ENCODE measurements around the gene SDHAF3. TPM values are rescaled to one million over a fixed set of nuclear protein-coding genes. Genes with fewer than 3 reads are reported as not detected.

The SDHAF3 gene
- total and polyA plus RNA-seq, 10 of the 15 experiments (the other 5 are each of a cell fraction or from before 2014, with no cell fraction given): 24.3 to 124 (median 63.5) TPM

- ATAC-seq (no peak), DNase-seq (ENCODE audit: low read depth, low spot score) (no peak), FAIRE-seq (no peak)
- Histone ChIP-seq H3K36me3 (ENCODE audit: control insufficient read depth in 2 of 2, insufficient read depth in 2 of 2, low read length in 1 of 2) (no peaks in the 10 kb centered on the region), H3K27me3 (replicated peaks in 1 of 2; ENCODE audit: control insufficient read depth in 2 of 2, insufficient read depth in 2 of 2, low read length in 1 of 2) (no peaks in the 10 kb centered on the region), H3K4me2 (ENCODE audit: control insufficient read depth, insufficient read depth) (no peak overlapping the region), H2AFZ (ENCODE audit: control insufficient read depth, low read depth, low read length) (no peak overlapping the region), H3K4me3 (no peak overlapping the region), H3K9ac (ENCODE audit: control insufficient read depth, insufficient read depth, low read length) (no peak overlapping the region), H3K79me2 (ENCODE audit: control insufficient read depth, insufficient read depth, low read length) (peaks cover 2% of the 10 kb centered on the region), H3K9me3 (replicated peaks; ENCODE audit: control insufficient read depth, insufficient read depth, low read length) (no peaks in the 10 kb centered on the region; the same call in 2 of the 3 replicates), H3K4me1 (ENCODE audit: control insufficient read depth, insufficient read depth, low read length) (no peaks in the 10 kb centered on the region), H4K20me1 (ENCODE audit: control insufficient read depth, insufficient read depth) (no peaks in the 10 kb centered on the region), H3K27ac (ENCODE audit: control insufficient read depth, insufficient read depth) (no peak overlapping the region)
- SMC1A ChIA-PET (ENCODE audit: uncharacterized antibody, unreplicated experiment): no interaction called here
- no TSS peak for BruUV-seq (replicated peaks)
- TF ChIP-seq GATAD2B (conservative IDR thresholded peaks at IDR 0.05; ENCODE audit: low read depth): no peak
- TF ChIP-seq CREM (IDR thresholded peaks at IDR 0.05; ENCODE audit: low read depth): no peak
- no peak for TF ChIP-seq ATF2 (IDR thresholded peaks at IDR 0.05; ENCODE audit: low read length)
- no peak for TF ChIP-seq BCLAF1 (IDR thresholded peaks at IDR 0.05)
- no peak for TF ChIP-seq SPI1 (IDR thresholded peaks at IDR 0.05; ENCODE audit: borderline replicate concordance, insufficient read depth, low read depth, low read length)
- TF ChIP-seq FOXM1 (IDR thresholded peaks at IDR 0.05; ENCODE audit: low read depth, low read length): no peak
- TF ChIP-seq RAD51 (IDR thresholded peaks at IDR 0.05): no peak
- no peak for TF ChIP-seq MEF2B (IDR thresholded peaks at IDR 0.05; ENCODE audit: partially characterized antibody, poor library complexity, severe bottlenecking)
- no peak for TF ChIP-seq NR2C2 (IDR thresholded peaks at IDR 0.05; ENCODE audit: borderline replicate concordance, control insufficient read depth, insufficient read length, low read depth)
- POLR2A ChIA-PET: interaction anchor here (0.5 kb wide), 1 partner anchor 9 kb away, joined by 3 read pairs; no protein-coding TSS in a partner anchor
- RAD21 ChIA-PET (ENCODE audit: unreplicated experiment): interaction anchor here (1.2 kb wide), 1 partner anchor 22 kb away, joined by 3 read pairs; no protein-coding TSS in a partner anchor
- CTCF ChIA-PET: interaction anchor here (1.2 kb wide), 1 partner anchor 9 kb away, joined by 3 read pairs; the partner anchor contains the start of gene SDHAF3
- in situ Hi-C loops (cut with MboI) (no loop called here), intact Hi-C loops (cut with micrococcal nuclease; ENCODE audit: unreplicated experiment) (no loop called here)
- WGBS (ENCODE audit: insufficient coverage, insufficient replicate concordance, low lambda C conversion rate, missing lambda C conversion rate): 97% methylated on average over 15 of the region's 15 CpGs
Measured at GRCh38 chr7:97126483-97127171, 9.1 kb downstream of the SDHAF3 start.

All from GM12878 (cell line).